IMR-90 (cell line): ENCODE data around the gene UCP1.

Experiments
- NFE2L2 ChIP-seq: fragments of 150-350 bp; IDR thresholded peaks from 2 replicates; pipeline ENCODE4 v1.6.1; 2016; ENCODE audit warnings: low read depth, mild to moderate bottlenecking, low read length
- USF2 ChIP-seq: fragments of 150-350 bp; IDR thresholded peaks from 2 replicates; pipeline ENCODE4 v1.6.1; 2017; ENCODE audit warnings: mild to moderate bottlenecking, antibody characterized with exemption, low read length, low read depth
- TF ChIP-seq, protein P1 (sequence below): conservative IDR thresholded peaks from 2 replicates; pipeline ENCODE4 v1.5.1; 2012; ENCODE audit warnings: mild to moderate bottlenecking, low read depth, low read length, improper control_type of control experiment

GRCh38 chr4:140602714-140603113, 34.0 kb upstream of the UCP1 start:
- TF ChIP-seq, protein P1, sequence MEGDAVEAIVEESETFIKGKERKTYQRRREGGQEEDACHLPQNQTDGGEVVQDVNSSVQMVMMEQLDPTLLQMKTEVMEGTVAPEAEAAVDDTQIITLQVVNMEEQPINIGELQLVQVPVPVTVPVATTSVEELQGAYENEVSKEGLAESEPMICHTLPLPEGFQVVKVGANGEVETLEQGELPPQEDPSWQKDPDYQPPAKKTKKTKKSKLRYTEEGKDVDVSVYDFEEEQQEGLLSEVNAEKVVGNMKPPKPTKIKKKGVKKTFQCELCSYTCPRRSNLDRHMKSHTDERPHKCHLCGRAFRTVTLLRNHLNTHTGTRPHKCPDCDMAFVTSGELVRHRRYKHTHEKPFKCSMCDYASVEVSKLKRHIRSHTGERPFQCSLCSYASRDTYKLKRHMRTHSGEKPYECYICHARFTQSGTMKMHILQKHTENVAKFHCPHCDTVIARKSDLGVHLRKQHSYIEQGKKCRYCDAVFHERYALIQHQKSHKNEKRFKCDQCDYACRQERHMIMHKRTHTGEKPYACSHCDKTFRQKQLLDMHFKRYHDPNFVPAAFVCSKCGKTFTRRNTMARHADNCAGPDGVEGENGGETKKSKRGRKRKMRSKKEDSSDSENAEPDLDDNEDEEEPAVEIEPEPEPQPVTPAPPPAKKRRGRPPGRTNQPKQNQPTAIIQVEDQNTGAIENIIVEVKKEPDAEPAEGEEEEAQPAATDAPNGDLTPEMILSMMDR: no peak
- no peak for TF ChIP-seq USF2
- TF ChIP-seq NFE2L2: no peak
